ENCODE results near the gene RICTOR. TPM values are rescaled to one million over a fixed set of nuclear protein-coding genes. Genes with fewer than 3 reads are reported as not detected.

Gene RICTOR
- total RNA-seq, 2 donors from 2014 or later = 27.6 to 31.8 TPM

DNA sequence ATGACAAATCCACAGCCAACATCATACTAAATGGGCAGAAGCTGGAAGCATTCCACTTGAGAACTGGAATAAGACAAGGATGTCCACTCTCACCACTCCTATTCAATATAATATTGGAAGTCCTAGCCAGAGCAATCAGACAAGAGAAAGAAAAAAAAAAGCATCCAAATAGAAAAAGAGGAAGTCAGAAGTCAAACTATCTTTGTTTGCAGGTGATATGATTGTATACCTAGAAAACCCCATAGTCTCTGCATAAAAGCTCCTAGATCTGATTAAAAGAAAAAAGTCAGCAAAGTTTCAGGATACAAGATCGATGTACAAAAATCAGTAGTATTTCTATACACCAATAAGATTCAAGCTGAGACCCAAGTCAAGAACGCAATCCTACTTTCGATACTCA lies 162.3 kb downstream of the RICTOR start:
- 83 to 95% methylated on average over 3 of the region's 3 CpGs for WGBS, 2 experiments (ENCODE audit: insufficient coverage in 1 of 2, insufficient read length in 1 of 2)
- Histone ChIP-seq H3K4me1 (ENCODE audit: control insufficient read depth, insufficient read depth, low read length) (no peaks in the 10 kb centered on the region), H3K9me3 (ENCODE audit: control insufficient read depth, low read length) (no peaks in the 10 kb centered on the region), H3K27me3 (ENCODE audit: control insufficient read depth, insufficient read depth, low read length, poor library complexity, severe bottlenecking) (no peaks in the 10 kb centered on the region), H3K27ac (ENCODE audit: low read depth, low read length) (no peak overlapping the region), H3K36me3 (ENCODE audit: control insufficient read depth, insufficient read depth, low read length) (no peaks in the 10 kb centered on the region), H3K4me3 (ENCODE audit: low read length) (no peak overlapping the region), H3K9ac (ENCODE audit: extremely low read depth, low read length, poor library complexity, severe bottlenecking) (no peak overlapping the region)
- no peaks in the 10 kb centered on the region for H3K4me1 Mint-ChIP-seq
- H3K4me3 Mint-ChIP-seq = no peak overlapping the region
- peaks cover 4% of the 10 kb centered on the region for H3K27me3 Mint-ChIP-seq (ENCODE audit: insufficient read depth)
- TF ChIP-seq, protein P1, sequence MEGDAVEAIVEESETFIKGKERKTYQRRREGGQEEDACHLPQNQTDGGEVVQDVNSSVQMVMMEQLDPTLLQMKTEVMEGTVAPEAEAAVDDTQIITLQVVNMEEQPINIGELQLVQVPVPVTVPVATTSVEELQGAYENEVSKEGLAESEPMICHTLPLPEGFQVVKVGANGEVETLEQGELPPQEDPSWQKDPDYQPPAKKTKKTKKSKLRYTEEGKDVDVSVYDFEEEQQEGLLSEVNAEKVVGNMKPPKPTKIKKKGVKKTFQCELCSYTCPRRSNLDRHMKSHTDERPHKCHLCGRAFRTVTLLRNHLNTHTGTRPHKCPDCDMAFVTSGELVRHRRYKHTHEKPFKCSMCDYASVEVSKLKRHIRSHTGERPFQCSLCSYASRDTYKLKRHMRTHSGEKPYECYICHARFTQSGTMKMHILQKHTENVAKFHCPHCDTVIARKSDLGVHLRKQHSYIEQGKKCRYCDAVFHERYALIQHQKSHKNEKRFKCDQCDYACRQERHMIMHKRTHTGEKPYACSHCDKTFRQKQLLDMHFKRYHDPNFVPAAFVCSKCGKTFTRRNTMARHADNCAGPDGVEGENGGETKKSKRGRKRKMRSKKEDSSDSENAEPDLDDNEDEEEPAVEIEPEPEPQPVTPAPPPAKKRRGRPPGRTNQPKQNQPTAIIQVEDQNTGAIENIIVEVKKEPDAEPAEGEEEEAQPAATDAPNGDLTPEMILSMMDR (conservative IDR thresholded peaks at IDR 0.05) = no peak
- no peak overlapping the region for H3K27ac Mint-ChIP-seq
- H3K36me3 Mint-ChIP-seq (ENCODE audit: low read depth) = no peaks in the 10 kb centered on the region
- DNase-seq = no peak
- peaks cover 8% of the 10 kb centered on the region for H3K9me3 Mint-ChIP-seq

- Histone ChIP-seq H3K4me1 (ENCODE audit: control insufficient read depth, insufficient read depth, low read length) (no peaks in the 10 kb centered on the region), H3K27ac (ENCODE audit: low read depth, low read length) (no peak overlapping the region), H3K4me3 (ENCODE audit: low read length) (no peak overlapping the region), H3K9ac (ENCODE audit: extremely low read depth, low read length, poor library complexity, severe bottlenecking) (no peak overlapping the region), H3K36me3 (ENCODE audit: control insufficient read depth, insufficient read depth, low read length) (no peaks in the 10 kb centered on the region), H3K27me3 (ENCODE audit: control insufficient read depth, insufficient read depth, low read length, poor library complexity, severe bottlenecking) (no peaks in the 10 kb centered on the region), H3K9me3 (ENCODE audit: control insufficient read depth, low read length) (no peaks in the 10 kb centered on the region)
- no peak overlapping the region for H3K27ac Mint-ChIP-seq
- H3K9me3 Mint-ChIP-seq = peaks cover 8% of the 10 kb centered on the region
- H3K36me3 Mint-ChIP-seq (ENCODE audit: low read depth) = no peaks in the 10 kb centered on the region
- TF ChIP-seq, protein P1 (conservative IDR thresholded peaks at IDR 0.05) = no peak
- no peaks in the 10 kb centered on the region for H3K4me1 Mint-ChIP-seq
- H3K27me3 Mint-ChIP-seq (ENCODE audit: insufficient read depth) = peaks cover 4% of the 10 kb centered on the region
- DNase-seq = no peak
- H3K4me3 Mint-ChIP-seq = no peak overlapping the region
Measured at GRCh38 chr5:38906503-38906902, 167.7 kb downstream of the RICTOR start.

GRCh38 chr5:38905516-38905915 lies 168.7 kb downstream of the RICTOR start:
- TF ChIP-seq, protein P1 (conservative IDR thresholded peaks at IDR 0.05) = no peak
- Histone ChIP-seq H3K27me3 (ENCODE audit: control insufficient read depth, insufficient read depth, low read length, poor library complexity, severe bottlenecking) (no peaks in the 10 kb centered on the region), H3K4me3 (ENCODE audit: low read length) (no peak overlapping the region), H3K9me3 (ENCODE audit: control insufficient read depth, low read length) (no peaks in the 10 kb centered on the region), H3K4me1 (ENCODE audit: control insufficient read depth, insufficient read depth, low read length) (no peaks in the 10 kb centered on the region), H3K9ac (ENCODE audit: extremely low read depth, low read length, poor library complexity, severe bottlenecking) (no peak overlapping the region), H3K27ac (ENCODE audit: low read depth, low read length) (no peak overlapping the region), H3K36me3 (ENCODE audit: control insufficient read depth, insufficient read depth, low read length) (no peaks in the 10 kb centered on the region)
- DNase-seq = no peak
- Mint-ChIP-seq H3K9me3 (peaks cover 3% of the 10 kb centered on the region), H3K27me3 (ENCODE audit: insufficient read depth) (no peaks in the 10 kb centered on the region), H3K36me3 (ENCODE audit: low read depth) (no peaks in the 10 kb centered on the region), H3K4me3 (no peak overlapping the region), H3K4me1 (no peaks in the 10 kb centered on the region), H3K27ac (no peak overlapping the region)
- WGBS, 2 experiments (ENCODE audit: insufficient coverage in 1 of 2, insufficient read length in 1 of 2) = 93 to 100% methylated on average over 4 of the region's 4 CpGs

All from endodermal cell (in vitro differentiated cells).